AG09309 (cell line): Measurements from ENCODE around the gene ZNF385A.

Experiments used
- DNase-seq: peaks from one replicate; pipeline ENCODE4 v3.0.0-alpha.2; 2010; ENCODE audit warnings: low read depth
- H3K4me3 ChIP-seq: 2 replicates; pipeline ENCODE4 v1.5.1; 2011; ENCODE audit warnings: mild to moderate bottlenecking, low read depth, low read length, moderate library complexity; ENCODE audit not compliant: control insufficient read depth
- TF ChIP-seq, protein P1 (sequence below): IDR thresholded peaks from 2 replicates; pipeline ENCODE4 v1.5.1; 2011; ENCODE audit warnings: mild to moderate bottlenecking, low read depth, low read length, inconsistent platforms; ENCODE audit not compliant: insufficient read depth, control insufficient read depth; ENCODE audit errors: missing control alignments

ZNF385A gene

DNA sequence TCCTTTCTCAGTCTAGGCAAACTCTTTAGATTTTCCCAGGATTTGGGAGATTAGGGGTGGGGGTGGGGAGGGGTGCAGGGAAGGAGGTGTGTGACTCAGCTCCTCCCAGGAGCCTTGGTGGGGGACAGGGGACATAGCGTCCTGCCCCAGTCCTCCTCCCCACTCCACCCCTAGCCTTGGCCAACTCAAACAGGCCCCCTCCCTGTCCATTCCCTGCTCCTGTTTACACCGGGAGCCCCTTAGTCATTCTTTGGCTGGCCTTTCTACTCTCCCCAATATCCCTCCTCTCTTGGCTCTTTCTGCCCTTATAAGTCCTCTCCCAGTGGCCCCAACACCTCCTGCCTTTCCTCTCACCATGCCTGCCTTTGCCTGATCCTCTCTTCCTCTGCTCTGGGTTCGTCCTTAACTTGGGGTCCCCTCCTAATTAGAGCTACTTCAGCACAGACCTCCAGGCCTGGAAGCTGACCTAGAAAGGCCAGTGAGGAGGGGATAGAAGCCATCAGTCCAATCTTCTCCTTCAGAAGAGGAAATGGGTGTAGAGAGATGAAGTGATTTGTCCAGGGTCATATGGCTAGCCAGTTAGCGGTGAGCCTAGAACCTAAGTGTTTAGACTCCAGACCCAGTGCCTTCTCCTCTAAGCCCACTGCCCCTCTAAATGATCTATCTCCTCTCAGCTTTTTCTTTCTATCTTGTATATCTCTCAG lies 36.8 kb upstream of the ZNF385A start:
- TF ChIP-seq, protein P1, sequence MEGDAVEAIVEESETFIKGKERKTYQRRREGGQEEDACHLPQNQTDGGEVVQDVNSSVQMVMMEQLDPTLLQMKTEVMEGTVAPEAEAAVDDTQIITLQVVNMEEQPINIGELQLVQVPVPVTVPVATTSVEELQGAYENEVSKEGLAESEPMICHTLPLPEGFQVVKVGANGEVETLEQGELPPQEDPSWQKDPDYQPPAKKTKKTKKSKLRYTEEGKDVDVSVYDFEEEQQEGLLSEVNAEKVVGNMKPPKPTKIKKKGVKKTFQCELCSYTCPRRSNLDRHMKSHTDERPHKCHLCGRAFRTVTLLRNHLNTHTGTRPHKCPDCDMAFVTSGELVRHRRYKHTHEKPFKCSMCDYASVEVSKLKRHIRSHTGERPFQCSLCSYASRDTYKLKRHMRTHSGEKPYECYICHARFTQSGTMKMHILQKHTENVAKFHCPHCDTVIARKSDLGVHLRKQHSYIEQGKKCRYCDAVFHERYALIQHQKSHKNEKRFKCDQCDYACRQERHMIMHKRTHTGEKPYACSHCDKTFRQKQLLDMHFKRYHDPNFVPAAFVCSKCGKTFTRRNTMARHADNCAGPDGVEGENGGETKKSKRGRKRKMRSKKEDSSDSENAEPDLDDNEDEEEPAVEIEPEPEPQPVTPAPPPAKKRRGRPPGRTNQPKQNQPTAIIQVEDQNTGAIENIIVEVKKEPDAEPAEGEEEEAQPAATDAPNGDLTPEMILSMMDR: no peak
- DNase-seq: no peak
- no peak overlapping the region for H3K4me3 ChIP-seq

DNA sequence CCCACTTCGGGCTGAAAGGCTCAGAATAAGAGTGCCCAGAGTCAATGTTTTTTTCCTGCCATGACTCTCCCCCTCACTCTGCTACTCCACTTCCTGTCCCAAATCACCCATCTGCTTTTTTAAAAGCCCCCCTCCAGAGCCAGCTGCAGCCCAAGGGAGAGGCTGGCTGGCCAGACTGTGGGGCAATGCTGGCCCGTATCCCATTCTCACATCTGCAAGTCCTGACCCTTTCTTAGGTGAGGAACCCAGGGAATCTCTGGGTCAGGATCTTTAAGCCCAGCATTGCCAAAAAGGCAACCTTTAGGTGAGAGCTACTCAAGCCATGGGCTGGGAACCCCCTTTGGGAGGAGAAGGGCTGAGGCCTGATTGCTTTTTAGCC lies 36.2 kb upstream of the ZNF385A start:
- no peak for DNase-seq
- TF ChIP-seq, protein P1: no peak
- no peak overlapping the region for H3K4me3 ChIP-seq

GRCh38 chr12:54419088-54419887 lies 34.8 kb upstream of the ZNF385A start, which contains the start of gene ITGA5:
Gene ITGA5 (minus strand): TSS chr12:54419266. CDS start chr12:54419198, 68 bp downstream.
- H3K4me3 ChIP-seq: peak within 1 kb of the TSS; percentile 97
- DNase-seq: no peak
- TF ChIP-seq, protein P1: no peak

DNA sequence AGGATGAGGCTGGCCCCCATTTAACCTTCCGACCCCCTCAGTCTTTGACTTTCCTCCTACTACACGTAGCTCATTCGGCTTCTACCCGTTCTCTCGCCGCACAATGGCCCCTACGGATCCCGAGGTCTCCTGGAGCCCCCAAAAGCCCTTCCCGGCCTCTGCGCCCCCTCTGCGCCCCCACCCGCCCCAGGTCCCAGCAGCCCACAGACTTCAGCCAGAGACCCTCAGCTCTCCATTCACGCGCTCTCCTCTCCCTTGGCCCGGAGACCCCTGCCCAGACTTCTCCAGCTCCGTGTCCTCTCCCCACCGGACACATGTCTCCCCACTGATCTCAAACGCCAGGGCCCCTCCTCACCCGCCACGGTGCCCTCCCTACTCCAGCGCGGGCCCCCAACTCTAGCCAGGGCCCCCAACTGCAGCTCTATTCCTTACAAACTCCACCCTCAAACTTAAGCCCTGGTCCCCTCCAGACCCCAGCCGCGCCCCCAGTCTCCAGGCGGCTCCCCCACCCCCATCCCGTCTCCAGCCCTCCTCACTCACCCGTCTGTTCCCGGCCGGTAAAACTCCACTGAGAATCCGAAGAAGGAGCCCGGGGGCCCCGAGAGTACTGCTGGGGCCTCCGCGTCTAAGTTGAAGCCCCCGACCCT lies 34.0 kb upstream of the ZNF385A start:
- TF ChIP-seq, protein P1: no peak
- DNase-seq: no peak
- peak overlapping the region; percentile 97 for H3K4me3 ChIP-seq

DNA sequence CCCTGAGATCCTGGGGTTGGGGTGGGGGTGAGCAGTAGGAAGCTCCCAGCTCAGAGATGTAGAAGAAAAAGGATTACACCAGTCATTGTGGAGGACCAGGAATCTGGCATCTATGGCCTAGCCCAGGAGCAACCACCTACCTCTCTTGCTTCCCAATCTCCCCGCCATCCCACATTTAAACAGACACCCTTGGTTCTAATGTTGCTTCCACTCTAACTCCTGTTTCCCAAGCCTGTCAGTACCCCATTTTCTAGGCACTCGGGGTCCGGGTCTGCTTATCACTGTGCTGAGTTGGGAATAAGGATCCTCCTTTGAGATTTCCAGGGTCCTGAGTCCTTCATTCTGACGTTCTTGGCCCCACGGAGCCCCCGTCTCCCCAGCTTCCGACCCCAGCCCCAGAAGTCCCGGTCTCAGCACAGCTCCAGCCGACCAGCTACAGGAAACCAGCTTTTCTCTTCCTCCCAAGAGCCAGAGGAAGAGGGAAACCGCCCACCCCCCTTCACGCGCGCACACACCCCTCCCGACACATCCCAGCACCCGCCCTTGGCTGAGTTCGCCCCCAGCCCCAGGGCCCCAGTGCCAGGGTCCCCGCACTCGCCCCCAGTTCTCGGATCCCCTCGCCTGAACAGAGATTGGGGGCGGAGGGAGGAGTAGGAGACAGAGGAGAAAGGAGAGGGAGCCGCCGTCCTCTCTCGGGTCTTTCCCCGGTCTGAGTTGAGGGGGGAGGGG lies 33.3 kb upstream of the ZNF385A start:
- peak overlapping the region; percentile 97 for H3K4me3 ChIP-seq
- TF ChIP-seq, protein P1: no peak
- DNase-seq: no peak
